NK-92 (cell line): Measurements from ENCODE around the gene CKAP5.

ENCODE experiments used
- DNase-seq: peaks from one replicate; lab custom pipeline; 2025; ENCODE audit not compliant: unreplicated experiment; lab: John Stamatoyannopoulos, UW

CKAP5 gene

DNA sequence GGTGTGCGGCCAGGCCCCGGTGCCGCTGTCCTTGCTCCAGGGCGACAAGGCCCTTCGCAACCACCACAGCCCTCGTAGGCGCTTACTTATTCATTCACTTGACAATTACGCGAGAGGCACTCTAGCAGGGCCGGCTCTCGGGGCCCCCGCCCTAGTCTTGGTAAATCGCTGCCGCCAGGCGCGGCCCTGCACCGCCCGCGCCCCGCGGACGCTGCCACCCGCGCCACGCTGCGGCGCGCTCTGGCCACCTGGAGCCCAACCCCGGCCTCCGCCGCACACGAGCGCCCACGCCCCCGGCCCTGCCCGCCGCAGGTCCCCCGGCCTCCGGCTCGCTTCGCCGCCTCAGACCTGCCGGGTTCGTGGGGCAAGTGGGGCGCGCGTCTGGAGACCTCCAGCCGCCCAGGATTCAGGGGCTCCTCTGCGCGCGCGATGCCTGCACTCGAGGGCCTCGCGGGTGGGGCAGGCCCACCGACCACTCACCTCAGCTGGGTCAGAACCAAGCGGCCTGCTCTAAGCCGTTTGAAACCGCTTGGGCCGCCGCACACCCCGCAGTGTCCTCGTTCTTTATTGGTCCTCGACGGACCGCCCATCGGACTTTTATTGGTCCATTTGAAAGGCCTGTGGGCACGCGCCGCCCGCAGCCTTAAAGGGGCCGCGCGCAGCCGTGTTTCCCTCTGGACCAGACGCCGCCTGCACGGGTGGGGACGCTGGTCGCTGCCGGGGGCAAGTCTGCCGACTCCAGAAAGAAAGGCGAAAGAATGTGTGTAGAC lies at the start of gene CKAP5:
CKAP5 (minus strand) TSS at position 541 of the 770 bp plus-strand sequence. CDS start 25,049 bp downstream, outside the sequence.
- no peak for DNase-seq

DNA sequence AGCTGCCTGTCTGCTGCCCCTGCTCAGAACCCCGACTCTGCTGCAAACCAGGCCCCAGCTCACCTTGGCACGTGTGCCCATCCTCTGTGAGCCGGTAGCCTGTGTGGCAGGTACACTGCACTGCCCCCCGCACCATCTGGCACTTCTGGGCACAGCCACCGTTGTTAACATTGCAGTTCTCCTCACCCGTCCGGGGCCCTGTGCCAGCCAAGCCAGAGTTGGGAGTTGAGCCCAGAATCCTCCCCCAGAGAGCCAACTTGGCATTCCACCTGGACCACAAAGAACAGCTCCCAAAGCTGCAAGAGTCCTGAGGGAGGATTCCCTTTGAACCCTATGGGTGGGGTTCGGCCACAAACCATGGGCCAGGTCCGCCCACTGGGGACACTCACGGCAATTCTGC lies 49.7 kb upstream of the CKAP5 start:
- DNase-seq = no peak

DNA sequence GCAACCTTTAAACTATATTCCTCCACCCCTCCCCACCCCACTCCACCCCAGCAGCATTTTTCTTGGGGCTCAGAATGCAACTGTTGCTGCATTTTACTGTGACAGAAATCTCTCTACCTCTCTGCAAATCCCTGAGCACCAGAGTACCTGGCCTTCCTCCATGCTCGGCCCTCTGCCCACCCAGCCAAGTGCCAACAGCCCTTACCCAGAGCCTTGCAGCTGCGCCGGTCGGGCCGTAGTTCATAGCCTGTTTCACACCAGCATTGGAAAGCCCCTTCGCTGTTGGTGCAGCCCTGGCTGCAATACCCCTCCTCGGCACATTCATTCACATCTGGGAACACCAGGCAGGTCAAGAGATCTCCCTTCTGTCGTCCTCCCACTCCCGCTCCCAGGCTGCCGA lies 48.9 kb upstream of the CKAP5 start:
- no peak for DNase-seq

DNA sequence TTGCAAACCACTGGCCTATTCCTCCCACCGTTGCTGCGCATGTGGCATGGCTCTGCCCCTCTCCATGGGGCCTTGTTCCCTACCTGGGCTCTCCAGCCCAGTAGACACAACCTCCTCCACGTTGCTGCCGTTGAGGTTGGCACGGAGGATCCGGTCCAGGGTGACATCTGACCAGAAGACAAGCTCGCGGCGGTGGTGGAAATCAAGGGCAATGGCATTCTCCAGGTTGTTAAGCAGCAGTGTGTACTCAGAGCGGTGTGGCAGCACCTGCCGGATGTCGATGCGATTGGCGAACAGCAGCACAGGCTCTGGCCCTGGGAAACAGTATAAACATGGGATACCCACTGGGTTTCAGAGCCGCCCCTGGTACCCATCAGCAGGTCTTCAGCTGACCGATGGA lies 48.4 kb upstream of the CKAP5 start:
- DNase-seq = no peak

DNA sequence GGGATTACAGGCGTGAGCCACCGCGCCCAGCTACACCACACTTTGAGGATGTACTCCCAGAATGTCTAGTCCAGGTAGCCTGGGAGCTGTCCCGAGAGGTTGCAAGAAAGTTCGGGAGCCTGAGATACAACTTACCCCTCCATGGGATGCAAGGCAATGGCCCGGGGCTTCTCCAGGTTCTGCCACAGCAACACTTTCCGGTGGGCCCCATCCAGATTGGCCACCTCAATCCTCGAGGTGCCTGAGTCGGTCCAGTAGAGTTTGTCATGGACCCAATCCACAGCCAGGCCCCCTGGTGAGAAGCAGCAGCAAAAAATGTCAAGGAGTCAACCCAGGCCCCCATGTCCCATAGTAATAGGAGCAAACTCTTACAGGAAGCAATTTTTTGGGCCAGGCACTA lies 46.8 kb upstream of the CKAP5 start:
- no peak for DNase-seq

DNA sequence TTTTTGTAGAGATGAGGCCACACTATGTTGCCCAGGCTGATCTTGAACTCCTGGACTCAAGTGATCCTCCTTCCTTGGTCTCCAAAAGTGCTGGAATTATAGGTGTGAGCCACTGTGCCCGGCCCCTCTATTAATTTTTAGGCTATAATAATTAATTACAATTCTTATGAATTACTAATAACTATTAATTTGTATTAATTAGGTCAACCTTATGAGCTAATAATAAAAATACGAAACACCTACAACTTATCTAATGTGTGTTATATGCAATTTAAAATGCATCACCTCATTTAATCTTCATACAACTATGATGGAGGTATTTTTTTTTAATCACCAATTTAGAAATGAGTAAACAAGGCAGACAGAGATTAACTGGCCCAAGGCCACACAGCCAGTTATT lies 46.0 kb upstream of the CKAP5 start:
- DNase-seq = no peak

DNA sequence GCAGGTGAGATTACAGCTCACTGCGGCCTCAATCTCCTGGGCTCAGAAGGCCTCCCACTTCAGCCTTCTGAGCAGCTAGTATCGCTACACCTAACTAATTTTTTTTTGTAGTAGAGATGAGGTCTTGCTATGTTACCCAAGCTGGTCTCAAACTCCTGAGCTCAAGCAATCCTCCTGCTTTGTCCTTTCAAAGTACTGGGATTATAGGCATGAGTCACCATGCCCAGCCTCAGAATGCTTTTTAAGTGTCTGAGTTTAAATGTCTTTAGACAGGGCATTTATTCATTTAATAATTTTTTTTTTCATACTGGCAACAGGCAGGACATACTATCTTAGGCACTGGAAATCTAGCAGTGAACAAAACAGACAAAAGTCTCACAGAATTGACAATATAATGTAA lies 44.6 kb upstream of the CKAP5 start:
- DNase-seq = no peak

DNA sequence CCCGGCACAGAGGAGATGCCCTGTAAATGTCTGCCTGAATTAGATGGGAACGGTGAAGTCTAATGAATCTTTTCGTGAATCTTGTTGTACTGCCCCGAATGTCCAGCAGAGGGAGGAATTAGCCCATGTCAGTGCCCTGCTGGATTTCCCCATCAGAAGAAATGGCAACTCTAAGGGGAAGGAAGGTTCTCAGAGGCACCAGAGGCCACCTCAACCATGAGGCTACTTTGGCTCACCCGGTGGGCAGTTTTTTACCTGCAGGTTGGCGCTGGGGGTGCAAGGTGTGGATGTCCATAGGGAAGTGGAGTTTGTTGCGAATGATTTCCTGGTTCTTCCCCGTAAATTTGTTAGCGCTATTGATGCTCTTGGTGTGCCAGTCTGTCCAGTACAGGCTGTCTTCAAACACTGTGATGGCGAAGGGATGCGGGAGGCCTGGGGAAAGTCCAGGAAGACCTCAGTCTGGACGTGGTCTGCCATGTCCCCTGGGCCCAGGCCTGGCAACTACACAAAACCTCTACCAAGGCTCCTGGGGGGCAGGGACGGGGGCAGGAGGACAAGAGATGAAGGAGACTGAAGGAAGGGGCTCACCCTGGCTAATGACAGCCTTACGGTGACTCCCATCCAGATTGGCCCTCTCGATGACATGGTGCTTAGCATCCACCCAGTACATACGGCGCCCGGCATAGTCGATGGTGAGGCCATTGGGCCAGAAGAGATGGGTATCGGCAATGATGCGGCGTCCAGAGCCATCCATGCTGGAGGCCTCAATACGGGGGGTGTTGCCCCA lies 43.8 kb upstream of the CKAP5 start:
- DNase-seq = no peak

DNA sequence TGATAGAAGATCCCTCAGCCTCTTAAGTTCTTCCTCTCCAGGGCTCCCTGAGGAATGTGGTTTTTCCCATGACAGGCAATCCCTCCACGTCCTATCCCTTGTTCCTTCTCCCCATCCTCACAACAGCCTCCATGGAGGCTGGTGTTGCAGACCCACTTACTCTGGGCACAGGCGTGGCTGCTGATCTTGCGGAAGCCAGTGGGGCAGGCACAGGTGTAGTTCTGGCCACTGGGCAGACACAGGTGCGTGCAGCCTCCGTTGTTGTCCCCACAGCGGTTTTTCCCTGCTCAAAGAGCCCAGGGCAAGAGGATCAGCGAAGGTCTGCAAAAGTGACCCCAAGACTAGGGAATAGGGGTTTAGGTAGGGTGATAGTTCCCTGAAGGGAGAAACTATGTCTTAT lies 43.2 kb upstream of the CKAP5 start:
- no peak for DNase-seq

DNA sequence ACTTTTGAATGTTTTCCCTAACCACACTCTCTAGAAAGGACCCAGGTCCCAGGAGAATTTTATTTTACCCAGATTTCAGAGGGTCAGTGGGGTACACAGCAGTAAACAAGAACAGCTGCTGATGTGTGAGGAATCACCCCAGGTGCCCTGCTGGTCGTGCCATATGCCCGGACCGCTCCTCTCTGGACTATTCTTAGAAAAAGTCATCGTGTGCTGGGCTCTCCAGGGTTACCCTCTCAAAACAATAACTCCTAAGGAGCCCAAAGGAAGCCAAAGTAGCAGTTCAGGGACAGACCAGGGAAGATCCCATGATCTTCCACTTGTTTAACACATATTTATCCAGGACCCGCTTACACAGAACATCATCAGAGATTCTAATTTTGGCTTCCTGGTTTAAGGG lies 42.6 kb upstream of the CKAP5 start:
- DNase-seq = no peak

DNA sequence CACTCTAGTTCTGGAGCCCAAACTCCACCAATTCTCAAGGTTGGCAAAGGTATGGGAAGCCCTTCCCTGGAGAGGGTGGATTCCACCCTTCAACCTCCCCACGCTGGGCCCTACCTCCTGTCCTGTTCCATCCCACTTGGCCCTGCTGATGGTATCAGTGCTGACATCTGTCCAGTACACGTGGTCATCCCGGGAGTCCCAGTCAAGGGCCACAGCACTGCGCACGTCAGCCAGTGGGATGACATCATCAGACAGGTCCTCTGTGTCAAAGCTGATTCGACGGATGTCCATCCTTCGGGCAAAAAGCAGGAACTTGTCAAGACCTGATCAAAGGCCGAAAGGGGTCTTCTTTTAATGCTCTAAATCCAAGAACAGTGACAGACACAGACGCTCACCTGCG lies 40.1 kb upstream of the CKAP5 start:
- no peak for DNase-seq

DNA sequence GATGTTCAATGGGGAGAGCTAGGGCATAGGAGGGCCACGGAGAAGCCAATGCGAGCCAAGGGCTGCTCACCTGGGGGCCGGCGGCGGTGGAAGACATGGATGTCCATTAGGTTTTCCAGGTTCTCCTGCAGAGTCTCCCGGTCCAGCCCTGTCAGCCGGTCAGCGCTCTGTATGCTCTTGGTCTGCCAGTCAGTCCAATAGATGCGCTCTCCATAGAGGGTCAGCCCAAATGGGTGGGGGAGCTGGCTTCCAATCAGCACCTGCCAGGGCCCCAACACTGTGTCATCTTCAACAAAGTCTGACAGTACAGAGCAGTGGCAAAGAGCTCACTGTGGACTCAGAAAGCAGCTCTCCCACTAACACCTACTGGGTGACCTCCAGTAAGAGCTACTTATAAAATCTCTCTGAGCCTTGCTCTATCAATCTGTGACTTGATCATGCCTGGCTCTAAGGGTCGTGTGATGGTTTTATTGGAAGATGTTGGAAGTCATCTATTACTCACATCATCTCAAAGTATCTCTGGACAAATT lies 33.0 kb upstream of the CKAP5 start:
- DNase-seq = no peak

DNA sequence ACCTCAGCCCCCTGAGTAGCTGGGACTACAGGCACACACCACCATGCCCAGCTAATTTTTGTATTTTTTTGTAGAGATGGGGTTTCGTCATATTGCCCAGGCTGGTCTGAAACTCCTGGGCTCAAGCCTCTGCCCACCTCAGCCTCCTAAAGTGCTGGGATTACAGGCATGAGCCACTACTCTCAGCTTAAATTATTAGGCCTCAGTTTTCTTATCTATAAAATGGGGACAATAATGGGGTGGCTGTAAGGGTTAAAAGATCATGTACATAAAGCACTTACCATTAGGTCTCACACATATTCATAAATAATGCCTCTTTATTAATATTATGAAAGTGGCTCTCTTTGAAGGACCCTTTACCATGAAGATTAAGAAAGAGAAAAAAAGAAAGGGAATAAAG lies 31.5 kb upstream of the CKAP5 start:
- DNase-seq = no peak

DNA sequence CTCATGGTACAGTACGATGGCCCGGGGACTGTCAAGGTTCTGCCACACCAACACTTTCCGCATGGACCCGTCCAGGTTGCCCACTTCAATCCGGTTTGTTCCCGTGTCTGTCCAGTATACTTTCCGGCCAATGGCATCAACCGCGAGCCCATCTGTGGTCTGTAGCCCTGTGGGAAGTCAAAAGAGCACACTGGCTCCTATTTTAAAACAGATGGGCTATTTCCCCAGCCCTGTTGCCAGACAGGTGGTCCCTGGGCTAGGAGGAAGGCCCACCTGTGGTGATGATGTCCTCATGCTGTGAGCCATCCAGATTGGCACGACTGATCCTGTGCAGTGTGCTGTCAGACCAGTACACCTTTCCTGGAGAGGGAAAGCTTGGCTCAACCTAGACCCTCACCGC lies 30.4 kb upstream of the CKAP5 start:
- DNase-seq = no peak

DNA sequence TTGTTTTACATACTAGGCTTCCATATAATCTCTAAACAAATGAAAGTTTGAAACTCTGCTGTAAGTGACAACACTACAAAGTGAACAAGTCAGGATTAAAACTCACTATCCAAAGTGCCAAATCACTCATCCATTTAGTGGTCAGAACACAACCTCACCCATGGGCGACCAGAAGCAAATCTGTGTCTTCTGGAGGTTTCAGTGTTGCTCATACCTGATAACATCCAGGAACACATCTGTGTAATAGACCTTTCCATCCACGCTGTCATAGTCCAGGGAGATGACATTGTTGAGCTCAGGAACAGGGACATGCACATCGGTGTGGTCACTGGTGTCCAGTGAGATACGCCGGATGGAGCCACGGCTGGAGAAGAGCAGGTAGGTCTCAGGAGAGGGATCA lies 28.5 kb upstream of the CKAP5 start:
- DNase-seq = no peak

DNA sequence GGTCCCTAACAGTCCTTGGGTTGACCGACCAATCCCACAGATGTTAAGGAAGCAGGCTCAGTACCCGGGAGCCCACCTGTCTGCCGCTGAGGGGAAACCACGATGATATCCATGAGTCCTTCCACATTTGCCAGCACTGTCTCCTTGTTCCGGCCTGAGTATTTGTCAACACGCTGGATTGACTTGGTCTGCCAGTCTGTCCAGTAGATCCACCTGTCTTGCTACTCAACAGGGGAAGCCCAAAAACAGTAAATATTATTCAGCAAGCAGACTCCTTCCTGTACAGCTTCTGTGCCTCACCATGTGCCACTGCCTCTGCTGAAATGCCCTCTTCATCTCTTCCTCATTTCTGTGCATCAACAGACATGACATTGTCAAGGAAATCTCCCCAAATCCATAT lies 22.8 kb upstream of the CKAP5 start:
- DNase-seq = no peak

DNA sequence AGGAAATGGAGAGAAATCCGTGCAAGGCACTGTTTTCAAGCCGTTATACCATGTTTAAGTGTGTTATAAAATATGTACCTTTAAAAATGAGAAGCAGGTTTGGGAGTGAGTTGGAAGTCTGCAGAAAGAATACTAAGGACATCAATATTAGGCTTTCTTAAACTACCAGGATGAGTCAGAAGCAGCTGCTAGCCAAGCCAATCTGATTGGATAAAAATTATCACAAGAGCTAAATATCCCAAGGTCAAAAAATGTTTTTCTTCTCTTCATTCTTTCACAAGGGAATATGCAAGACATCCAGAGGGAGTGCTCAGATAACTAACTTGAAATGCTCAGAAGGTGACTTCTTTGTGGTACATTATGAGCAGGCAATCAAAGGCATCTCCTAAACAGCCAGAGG lies 19.3 kb upstream of the CKAP5 start:
- DNase-seq = no peak

DNA sequence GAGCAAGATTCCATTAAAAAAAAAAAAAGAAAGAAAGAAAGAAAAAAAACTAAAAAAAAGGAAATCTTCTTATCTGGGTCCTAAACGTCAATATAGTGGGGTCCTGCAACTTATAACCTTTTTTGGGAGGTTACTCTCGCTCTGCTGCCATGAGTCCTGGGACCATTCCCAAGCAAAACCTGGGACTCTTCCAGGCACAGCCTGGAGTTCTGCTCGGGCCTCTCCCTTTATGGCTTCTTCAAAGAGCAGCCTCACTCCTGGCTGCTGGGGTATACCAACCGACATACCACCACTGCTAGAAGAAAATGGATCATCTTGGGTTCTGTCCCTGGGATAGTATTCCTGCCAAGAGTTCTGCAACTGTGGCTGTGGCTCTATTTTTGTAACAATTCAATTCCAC lies 14.1 kb upstream of the CKAP5 start:
- no peak for DNase-seq

DNA sequence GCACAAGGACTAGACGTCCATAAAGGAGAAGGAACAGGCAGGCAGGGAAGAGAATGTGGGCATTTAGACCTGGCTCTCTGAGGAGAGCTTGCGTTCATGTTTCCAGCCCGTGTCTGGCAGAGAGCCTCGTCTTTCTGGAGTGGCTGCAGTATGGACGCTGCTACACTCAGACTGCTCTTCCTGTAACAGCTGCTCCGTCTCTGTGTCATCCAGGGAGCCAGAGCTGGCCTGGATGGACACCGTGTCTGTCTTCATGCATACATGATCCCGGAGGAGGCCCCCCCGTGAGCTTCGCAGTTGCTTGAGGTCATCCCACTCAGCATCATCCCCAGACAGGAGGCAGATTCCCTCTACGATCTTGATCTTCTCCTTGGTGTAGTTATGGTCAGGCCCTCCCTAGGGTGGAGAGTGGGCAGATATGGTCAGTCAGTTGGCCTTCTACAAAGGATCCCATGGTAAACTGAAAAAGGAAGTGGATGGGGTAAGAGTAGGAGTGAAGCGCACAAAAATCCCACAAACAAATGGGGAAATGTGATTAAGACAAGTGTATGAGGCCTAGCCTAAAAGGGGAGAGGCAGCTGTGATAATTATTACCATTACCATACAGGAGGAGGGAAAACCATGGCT lies 13.0 kb upstream of the CKAP5 start:
- DNase-seq = no peak

DNA sequence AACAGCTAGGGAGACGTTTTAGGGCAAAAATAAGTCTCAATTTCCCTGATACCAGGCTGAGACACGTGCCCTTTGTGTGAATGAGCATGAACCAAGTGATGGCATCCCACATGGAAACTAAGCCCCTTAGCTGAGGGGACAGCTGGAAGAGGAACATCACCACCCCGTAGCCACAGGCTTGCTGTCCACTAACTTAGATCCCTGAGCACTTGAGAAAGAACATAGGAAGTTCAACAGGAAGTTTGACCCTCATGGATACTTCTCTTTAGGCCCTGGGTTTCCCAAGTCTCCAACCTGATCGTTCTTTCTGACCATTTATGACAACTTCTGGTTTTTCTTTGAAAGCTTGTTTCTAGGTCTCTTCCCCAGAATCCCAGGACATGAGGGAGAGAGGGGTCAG lies 11.6 kb upstream of the CKAP5 start:
- no peak for DNase-seq

DNA sequence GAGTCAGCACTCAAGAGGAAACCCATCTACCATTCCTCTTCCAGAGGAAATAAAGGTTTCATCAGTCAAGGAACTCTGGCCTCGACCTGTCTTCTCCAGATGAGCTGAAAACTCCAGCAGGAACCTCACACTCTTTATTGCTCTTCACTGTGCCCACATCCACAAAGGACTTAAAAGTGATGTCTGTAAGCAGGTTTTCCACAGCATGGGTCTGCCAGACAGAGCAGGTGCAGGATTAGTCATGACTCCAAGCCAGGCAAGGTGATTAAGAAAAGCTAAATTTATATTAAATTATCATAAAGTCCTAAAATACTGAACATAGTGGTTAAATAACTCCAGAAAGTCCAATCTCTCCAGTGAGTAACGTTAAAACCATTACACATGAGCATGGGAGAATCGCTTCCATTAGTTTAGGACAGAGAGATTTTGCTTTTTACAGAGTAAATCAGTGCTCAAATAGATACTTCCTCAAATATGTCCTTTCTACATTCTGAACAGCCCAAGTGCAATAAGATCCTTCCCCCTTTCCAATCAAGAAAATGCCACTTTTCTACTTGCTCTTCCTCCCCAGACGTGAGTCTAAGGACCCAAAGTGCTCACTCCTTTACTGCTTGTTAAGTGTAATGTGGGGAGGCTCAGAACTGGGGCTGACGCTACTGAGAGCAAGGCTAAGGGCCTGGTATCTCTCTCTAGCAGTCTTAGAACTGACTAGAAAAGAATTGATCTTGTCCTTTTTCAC lies 10.7 kb upstream of the CKAP5 start:
- DNase-seq = no peak
